Erythroblast (primary cell): ENCODE data around the gene RDM1.

Experiments
- GATA1 ChIP-seq: IDR thresholded peaks from 2 replicates; pipeline ENCODE4 v1.6.1; 2011; ENCODE audit warnings: low read depth, mild to moderate bottlenecking, control low read depth, low read length, moderate library complexity
- POLR2A ChIP-seq: IDR thresholded peaks from 2 replicates; pipeline ENCODE4 v1.6.1; 2011; ENCODE audit warnings: mild to moderate bottlenecking, low read length

- no peak for TF ChIP-seq POLR2A
- no peak for TF ChIP-seq GATA1
Measured at GRCh38 chr17:35978346-35978745, 47.8 kb upstream of the RDM1 start.
